ENCODE results near the gene NFAT5.

Gene NFAT5

GRCh38 chr16:69644790-69645189 lies 79.0 kb downstream of the NFAT5 start:
- DNase-seq (ENCODE audit: low read depth), result no peak

DNA sequence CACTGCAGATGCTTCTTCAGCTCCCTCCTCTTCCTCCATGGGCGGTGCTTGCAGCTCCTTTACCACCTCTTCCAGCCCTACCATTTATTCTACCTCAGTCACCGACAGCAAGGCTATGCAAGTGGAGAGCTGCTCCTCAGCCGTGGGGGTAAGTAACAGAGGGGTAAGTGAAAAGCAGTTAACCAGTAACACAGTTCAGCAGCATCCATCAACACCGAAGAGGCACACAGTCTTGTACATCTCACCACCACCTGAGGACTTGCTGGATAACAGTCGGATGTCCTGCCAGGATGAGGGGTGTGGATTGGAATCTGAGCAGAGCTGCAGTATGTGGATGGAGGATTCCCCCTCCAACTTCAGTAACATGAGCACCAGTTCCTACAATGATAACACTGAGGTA lies 81.3 kb downstream of the NFAT5 start:
- DNase-seq (ENCODE audit: low read depth), result no peak

GRCh38 chr16:69651217-69651616 lies 85.5 kb downstream of the NFAT5 start:
- DNase-seq (ENCODE audit: low read depth), result no peak

- DNase-seq (ENCODE audit: low read depth), result no peak
These were observed 88.6 kb downstream of the NFAT5 start for GRCh38 chr16:69654280-69654931.

DNA sequence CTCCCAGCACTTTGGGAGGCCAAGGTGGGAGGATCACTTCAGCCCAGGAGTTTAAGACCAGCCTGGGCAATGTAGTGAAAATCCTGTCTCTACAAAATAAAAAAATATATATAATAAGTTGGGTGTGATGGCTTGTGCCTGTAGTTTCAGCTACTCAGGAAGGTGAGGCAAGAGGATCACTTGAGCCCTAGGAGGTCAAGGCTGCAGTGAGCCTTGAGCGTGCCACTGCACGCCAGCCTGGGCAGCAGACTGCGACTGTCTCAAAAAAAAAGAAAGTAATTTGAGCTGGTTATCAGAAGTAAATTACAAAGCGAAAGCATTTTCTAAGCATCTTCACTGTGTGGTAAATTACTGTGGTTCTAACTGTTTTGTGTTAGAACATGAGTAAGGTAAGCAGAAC lies 94.4 kb downstream of the NFAT5 start:
- DNase-seq (ENCODE audit: low read depth), result no peak

DNA sequence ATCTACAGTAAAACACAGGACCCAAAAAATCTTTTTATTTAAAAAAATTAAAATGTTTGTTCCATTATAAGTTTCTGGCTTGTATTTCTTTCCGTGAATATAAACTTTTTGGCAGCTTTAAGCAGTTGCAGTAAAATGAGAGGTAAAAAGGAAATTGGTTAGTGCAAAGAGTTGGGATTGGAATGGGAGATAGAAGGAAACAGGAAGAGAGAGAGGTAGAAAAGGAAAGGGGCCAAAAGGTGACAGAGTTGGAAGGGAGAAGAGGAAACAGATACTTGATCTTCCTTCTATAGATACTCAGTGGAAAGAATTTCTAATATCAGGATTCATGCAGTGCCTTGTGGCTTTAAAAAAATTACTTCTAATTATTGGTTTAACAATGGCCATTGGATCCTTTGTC lies 97.1 kb downstream of the NFAT5 start:
- DNase-seq (ENCODE audit: low read depth), result no peak

DNA sequence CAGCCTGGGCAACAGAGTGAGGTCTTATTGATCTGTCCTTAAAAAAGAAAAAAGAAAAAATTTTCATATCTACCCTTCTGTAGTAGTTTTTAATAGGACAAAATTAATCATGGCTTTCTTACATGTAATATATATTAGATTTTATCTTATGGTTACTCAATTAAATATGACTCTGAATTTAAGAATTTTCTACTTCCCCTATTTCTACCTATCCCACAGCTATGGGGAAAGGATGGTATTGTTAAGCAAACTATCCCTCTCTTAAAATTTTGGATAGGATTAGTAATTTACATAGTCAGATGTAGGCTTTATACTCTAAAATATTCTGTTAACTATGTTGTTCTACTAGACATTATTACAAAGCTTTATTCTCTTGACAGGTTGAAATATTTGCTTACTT lies 98.1 kb downstream of the NFAT5 start:
- no peak for DNase-seq (ENCODE audit: low read depth)

GRCh38 chr16:69669577-69669976 lies 103.8 kb downstream of the NFAT5 start:
- DNase-seq (ENCODE audit: low read depth), result no peak

GRCh38 chr16:69672315-69672997 lies 106.7 kb downstream of the NFAT5 start:
- no peak for DNase-seq (ENCODE audit: low read depth)

DNA sequence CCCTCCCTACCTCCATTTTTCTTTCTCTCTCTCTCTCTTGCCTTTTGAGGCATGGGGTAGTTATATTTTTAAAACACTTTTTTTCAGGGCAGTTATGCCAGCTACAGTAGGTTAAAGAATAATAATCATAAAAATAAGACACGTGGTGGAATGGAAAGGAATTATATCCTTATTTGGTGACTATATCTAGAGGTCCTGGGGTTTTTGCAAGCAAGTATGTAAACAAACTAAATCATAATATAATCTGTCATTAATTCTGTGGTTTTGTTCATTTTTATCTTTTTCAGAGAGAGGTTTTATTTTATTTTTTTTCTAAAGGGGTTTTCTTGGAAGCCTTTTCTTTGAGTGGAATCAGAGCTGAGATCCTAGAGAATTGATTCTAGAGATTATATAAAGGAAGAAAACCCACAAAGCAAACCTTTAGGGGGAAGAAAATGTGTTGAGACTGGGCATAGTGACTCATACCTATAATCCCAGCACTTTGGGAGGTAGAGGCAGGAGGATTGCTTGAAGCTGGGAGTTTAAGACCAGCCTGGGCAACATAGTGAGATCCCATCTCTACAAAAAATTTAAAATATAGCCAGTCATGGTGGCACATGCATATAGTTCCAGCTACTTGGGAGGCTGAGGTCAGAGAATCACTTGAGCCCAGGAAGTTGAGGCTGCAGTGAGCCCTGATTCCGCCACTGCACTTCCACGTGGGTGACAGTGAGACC lies 107.4 kb downstream of the NFAT5 start:
- no peak for DNase-seq (ENCODE audit: low read depth)

DNA sequence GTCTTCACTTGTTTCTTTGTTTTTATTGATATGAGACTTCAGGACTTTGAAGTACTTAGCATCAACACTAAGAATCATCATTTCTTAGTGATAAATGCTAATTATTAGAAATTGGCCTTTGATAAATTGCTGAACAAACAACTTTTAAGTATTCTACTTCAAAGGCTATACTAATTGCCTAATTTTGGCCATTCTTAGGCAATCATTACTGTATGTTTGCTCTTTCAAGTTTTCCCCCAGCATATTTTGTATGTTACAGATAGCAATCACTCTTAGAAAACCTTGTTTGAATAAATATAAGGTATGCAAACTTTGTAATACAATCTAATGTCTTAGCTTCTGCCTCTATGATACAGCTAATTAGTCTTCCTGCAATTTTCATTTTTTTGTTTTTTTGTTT lies 114.6 kb downstream of the NFAT5 start:
- DNase-seq (ENCODE audit: low read depth), result no peak

DNA sequence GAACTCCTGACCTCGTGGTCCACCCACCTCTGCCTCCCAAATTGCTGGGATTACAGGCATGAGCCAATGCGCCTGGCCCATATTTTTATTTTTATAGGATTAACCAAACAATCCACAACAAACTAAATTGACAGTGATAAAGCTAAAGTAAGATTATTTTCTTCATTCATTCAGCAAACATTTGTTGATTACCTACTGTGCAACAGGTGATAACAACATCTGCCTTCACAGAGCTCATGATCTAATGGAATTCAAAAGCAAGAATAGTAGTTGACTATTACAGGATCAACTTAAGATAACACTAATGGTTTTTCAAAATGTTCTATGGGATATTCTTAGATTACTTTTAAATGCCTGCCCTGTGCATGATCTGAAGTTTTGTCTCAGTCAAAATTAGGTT lies 122.8 kb downstream of the NFAT5 start:
- DNase-seq (ENCODE audit: low read depth), result no peak

GRCh38 chr16:69691980-69692911 lies 126.5 kb downstream of the NFAT5 start:
- DNase-seq (ENCODE audit: low read depth), result no peak

- no peak for DNase-seq (ENCODE audit: low read depth)
These were observed 128.2 kb downstream of the NFAT5 start for GRCh38 chr16:69693916-69694315.

DNA sequence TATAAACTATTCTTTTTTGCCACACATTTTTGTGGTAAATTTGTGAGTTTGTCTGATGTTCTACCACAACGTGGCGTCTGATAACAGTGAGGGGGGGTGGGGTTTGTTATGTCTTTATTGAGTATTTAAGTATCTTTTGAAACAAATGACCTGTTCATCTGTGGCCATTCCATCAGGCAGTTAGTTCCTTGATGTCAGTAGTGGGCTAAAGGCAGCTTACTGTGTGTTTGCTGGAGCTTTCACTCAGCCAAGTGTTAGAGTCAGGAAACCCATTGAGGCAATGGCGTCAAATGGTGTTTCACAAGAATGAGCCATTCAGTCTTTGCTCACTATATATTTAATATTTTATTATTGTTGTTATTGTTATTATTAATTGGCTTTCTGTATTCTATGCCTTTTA lies 132.6 kb downstream of the NFAT5 start:
- no peak for DNase-seq (ENCODE audit: low read depth)

DNA sequence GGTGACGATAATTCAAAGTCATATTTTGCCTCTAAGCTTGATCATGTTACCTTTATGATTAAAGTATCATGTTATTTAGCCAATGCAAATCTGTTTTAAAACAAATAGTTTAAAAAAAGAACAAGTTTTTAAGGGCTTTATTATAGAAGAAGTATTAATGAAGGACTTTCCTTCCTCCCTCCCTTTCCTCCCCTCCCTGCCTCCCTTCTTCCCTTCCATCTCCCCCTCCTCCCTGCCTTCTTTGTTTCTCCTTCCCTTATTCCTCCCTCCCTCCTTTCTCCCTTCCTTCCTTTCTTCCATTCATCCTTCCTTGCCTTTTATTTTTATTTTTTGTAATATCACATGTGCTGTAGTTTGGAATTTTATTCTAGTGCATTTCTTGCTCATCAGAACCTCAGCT lies 134.1 kb downstream of the NFAT5 start:
- DNase-seq (ENCODE audit: low read depth), result no peak

GRCh38 chr16:69701452-69701851 lies 135.7 kb downstream of the NFAT5 start:
- no peak for DNase-seq (ENCODE audit: low read depth)

DNA sequence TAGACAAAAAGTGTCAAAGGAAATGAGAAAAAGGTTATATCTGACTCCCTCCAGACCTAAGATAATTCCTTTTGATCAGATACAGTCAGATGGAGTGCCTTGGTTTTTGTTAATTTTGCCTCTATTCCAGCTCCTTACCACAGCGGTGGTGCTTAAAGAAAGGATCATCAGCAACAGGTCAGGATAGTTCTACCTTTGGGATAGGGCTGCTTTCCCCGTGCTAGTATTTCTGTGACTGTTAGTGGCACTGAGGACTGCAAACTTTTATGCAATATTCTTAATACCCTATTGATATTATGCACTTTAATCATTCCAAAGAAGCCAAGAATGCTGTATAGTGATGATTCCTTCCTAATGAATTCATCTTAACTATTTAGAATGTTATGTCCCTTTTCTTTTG lies 136.1 kb downstream of the NFAT5 start:
- no peak for DNase-seq (ENCODE audit: low read depth)

DNA sequence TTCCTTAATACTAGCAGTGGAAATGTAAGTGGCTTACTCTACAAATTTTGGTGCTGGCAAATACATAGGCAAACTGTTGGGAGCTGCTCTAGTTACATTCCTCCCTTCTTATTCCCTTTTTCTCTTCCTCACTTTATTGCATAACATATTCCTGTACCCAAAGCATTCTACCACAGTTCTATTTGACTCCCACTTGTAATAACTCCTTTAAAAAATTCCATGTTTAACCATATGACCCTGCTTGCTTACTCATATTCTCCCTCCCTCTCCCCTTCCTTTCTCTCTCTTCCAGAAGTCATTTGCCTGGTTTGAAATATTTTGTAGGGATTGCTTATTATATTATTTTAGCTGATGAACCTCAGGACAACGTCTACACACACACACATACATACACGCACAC lies 137.9 kb downstream of the NFAT5 start:
- DNase-seq (ENCODE audit: low read depth), result no peak

- DNase-seq (ENCODE audit: low read depth), result no peak
These were observed 140.6 kb downstream of the NFAT5 start for GRCh38 chr16:69706256-69706974.

DNA sequence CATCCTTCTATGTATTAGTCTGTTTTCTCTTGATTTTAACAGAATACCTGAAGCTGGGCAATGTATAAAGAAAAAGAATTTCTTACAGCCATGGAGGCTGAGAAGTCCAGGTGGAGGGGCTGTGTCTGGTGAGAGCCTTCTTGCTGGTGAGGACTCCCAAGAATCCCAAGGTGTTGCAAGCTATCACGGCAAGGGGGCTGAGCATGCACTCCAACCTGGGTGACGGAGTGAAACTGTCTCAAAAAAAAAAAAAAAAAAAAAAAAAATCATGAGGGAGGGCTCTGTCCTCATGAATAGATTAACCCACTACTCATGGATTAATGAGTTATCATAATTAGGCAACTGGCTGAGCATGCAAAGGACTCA lies 141.2 kb downstream of the NFAT5 start:
- DNase-seq (ENCODE audit: low read depth), result no peak
